ENCODE measurements around the gene GLDC. TPM values are rescaled to one million over a fixed set of nuclear protein-coding genes. Genes with fewer than 3 reads are reported as not detected.
"Not testable (repeated sequence)": the region's sequence is repeated elsewhere in the genome, so short reads cannot be mapped to it uniquely, and the experiment has no call there.

The GLDC gene
- total RNA-seq, 1 experiment from 2014 or later = 5.5 TPM

DNA sequence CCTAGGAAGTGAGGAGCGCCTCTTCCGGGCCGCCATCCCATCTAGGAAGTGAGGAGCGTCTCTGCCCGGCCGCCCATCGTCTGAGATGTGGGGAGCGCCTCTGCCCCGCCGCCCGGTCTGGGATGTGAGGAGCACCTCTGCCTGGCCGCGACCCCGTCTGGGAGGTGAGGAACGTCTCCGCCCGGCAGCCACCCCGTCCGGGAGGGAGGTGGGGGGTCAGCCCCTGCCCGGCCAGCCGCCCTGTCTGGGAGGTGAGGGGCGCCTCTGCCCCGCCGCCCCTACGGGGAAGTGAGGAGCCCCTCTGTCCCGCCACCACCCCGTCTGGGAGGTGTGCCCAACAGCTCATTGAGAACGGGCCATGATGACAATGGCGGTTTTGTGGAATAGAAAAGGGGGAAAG, 22.7 kb downstream of the GLDC start:
- DNase-seq (ENCODE audit: low read depth) = not testable (repeated sequence)

- DNase-seq (ENCODE audit: low read depth) = no peak
Observed at GRCh38 chr9:6620796-6621195, 24.7 kb downstream of the GLDC start.

DNA sequence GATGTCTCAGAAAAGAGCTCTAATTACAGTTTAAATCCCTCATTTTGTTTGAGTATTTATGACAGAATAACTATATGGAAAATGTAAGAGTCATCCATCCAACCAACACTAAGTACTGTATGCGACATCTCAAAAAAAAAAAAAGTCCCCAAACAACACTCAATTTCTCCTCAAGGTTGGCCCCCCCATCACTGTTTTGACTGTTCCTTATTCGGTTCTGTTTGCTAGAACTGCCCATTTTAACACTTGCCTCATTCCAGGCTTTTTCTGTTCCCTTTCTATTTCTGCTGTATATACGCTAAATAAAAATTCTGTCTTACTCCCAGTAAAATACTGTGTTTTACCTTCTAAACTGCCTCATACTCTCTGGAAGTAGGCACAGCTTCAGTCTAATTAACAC, 25.2 kb downstream of the GLDC start:
- no peak for DNase-seq (ENCODE audit: low read depth)

GRCh38 chr9:6619909-6620308, 25.6 kb downstream of the GLDC start:
- no peak for DNase-seq (ENCODE audit: low read depth)

GRCh38 chr9:6616951-6617602, 28.5 kb downstream of the GLDC start:
- no peak for DNase-seq (ENCODE audit: low read depth)

DNA sequence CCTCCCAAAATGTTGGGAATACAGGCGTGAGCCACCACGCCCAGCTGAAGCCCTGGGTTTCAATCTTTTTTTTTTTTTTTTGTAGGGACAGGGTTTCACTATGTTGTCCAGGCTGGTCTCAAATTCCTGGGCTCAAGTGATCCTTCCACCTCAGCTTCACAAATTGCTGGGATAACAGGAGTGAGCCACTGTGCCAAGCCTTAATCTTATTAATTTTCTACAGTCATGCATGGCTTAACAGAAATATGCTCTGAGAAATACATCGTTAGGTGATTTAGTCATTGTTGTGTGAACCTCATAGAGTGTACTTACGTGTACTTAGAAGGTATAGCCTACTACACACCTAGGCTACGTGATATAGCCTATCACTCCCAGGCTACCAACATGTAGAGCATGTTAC, 31.0 kb downstream of the GLDC start:
- DNase-seq (ENCODE audit: low read depth) = no peak

DNA sequence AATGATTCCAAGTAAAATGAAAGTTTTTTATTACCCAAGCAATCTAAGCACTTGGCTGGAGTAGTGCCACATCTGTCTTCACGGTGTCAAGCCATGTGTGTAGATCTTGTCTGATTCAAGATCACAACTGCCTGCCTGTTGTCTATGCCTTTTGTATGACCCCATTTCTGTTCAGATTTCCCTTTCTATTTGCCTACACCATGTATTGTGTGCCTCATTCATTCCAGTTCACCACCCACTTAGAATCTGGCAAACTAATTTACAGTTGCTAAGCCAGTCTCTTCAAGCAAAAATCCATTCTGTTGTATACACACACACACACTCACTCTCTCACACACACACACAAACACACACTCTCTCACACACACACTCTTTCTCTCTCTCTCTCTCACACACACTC, 33.7 kb downstream of the GLDC start:
- DNase-seq (ENCODE audit: low read depth) = no peak

DNA sequence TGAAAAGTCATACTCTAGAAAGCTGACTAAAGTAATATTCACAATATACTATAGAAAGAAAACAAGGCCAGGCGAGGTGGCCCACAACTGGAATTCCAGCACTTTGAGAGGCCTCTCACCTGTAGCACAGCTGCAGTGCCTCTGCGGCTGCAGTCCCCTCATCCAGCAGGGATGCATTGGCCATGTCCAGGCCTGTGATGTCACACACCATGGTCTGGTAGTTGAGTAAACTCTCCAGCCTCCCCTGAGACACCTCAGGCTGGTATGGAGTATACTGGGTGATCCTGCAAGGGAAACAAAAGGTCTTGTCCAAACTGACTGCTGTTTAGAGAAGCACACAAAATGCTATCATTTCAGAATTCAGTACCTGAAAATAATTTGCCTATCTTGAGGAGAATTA, 35.5 kb downstream of the GLDC start:
- DNase-seq (ENCODE audit: low read depth) = no peak

DNA sequence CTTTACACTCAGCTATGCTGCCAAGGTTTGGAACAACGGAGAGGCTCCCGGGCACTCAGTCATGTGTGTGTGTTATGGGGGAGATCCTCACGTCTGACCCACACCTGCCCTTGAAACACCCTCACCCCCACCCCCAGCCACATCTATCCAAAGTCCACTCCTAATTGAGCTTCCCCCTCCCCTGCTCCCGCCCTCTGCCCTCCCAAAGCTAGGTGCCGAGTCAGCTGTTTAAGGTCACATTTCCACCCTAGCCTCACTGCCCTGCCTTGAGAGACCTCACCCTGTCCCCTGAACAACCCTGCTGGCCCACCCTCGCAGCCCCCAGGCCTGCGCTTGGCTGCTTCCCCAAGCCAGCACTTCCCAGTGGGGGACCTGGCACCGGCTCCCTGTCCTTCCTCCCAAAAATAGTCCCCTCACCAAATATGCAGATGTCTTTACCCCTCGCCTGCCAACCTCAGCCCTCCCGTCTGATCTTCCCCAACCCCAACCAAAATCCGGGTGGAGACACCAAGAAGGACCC, 36.0 kb downstream of the GLDC start:
- DNase-seq (ENCODE audit: low read depth) = no peak

DNA sequence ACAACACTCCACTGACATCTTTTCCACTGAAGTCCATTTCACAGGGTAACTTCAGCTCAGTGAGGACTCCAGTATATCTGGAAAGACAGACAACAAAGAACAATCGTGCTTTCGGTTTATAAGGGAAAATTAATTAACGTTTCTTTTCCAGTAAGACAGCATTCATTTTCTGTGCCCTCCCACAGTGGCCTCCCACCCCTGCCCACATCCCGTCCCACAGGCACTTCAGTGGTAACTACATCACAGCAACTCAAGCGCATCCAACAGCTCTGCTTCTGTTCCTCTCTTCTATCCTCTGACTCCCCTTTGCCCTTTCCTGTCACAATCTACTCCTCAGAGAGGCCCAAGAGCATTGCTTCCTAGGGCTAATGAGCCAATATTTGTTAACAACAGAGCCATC, 40.3 kb downstream of the GLDC start:
- DNase-seq (ENCODE audit: low read depth) = no peak

GRCh38 chr9:6600426-6600825, 45.1 kb downstream of the GLDC start:
- DNase-seq (ENCODE audit: low read depth) = no peak

- DNase-seq (ENCODE audit: low read depth) = no peak
Observed at GRCh38 chr9:6600006-6600405, 45.5 kb downstream of the GLDC start.

DNA sequence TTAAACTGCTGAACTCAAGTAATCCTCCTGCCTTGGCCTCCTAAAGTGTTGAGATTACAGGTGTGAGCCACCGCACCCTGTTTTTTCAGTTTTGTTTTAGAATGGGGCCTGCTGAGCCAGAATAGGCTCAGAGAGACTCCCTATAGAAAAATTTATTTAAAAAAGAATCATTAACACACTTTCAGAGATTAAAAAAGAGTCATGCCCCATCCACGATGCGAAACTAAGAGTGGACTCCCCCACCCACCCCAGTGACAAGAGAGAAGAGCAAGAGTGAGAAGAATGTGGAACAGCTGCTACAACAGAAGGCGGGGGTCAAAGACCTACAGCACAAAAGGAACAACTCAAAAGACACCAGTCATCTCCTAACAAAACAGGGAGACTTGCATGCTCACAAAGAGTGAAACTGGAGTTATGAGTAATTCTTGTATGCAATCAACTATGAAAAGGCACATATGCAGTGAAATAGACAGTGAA, 47.2 kb downstream of the GLDC start:
- no peak for DNase-seq (ENCODE audit: low read depth)

DNA sequence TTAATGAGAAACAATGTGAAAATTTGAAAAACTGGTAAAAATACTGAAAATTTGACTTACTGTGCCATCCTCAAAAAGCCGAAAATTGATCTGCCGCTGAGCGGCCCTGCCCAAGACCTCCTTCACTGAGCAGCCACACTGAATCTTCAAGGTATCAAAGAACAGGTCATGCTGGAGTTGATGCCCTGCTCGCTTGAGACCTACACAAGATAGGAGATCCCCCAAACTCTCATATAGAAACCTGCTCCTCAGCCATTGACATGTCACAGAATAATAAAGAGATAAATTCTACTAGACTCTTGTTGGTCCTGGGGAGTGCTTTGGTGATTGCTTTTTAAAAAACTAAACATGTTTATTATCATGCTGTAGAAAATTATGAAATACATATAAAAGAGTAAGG, 52.7 kb downstream of the GLDC start:
- DNase-seq (ENCODE audit: low read depth) = no peak

DNA sequence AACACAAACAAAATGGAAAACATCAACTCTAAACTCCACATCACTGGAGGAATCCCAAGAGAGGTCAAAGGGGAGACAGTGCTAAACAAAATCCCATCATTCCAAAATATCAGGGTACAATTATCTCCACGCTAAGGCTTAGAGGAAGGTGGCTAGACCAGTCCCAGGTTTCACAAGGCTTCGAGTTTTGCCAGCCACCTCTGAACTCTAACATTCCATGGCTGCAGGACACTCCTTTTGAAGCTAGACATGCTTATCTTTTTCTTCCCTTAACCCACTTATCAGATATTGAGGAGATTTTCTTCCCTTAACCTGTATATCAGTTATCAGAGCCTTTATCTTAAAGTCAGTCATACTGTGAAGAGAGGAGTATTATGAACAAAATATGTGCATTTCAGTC, 53.3 kb downstream of the GLDC start:
- no peak for DNase-seq (ENCODE audit: low read depth)

- DNase-seq (ENCODE audit: low read depth) = no peak
Observed at GRCh38 chr9:6590772-6591384, 54.7 kb downstream of the GLDC start.

GRCh38 chr9:6590334-6590733, 55.2 kb downstream of the GLDC start:
- no peak for DNase-seq (ENCODE audit: low read depth)

DNA sequence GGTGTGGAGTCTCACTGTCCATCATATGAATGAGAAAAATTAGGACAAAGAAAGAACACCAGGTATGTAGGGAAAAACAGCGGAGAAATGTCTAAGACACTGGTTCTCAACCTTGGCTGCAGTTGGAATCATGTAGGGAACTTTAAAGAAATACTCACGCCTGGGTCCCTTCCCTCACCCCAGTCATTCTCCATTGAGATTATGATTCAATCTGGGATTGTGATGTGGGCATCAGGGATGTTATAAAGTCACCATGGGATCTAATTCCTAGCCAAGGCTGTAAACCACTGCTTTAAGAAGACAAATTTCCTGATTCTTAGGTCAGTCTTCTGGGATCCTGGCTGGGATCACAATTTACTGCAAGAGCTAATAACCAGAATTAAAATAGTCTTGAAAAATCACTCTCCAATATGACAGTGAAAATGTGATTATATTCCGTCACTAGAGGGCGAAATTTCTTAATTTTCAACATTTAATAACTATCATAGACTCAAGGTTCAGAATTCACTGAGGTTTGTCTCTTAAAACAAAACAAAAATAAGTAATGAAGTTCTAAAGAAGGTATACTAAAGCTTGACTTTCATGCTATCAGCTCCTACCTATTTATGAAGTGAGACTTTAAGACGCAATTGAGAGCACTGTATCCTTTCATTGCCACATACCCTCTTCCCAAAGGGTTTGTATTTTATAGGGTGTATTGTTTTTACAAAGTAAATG, 60.5 kb downstream of the GLDC start:
- DNase-seq (ENCODE audit: low read depth) = peak; percentile 33

GRCh38 chr9:6581253-6581652, 64.3 kb downstream of the GLDC start:
- DNase-seq (ENCODE audit: low read depth) = no peak

- no peak for DNase-seq (ENCODE audit: low read depth)
Observed at GRCh38 chr9:6579613-6580012, 65.9 kb downstream of the GLDC start.

DNA sequence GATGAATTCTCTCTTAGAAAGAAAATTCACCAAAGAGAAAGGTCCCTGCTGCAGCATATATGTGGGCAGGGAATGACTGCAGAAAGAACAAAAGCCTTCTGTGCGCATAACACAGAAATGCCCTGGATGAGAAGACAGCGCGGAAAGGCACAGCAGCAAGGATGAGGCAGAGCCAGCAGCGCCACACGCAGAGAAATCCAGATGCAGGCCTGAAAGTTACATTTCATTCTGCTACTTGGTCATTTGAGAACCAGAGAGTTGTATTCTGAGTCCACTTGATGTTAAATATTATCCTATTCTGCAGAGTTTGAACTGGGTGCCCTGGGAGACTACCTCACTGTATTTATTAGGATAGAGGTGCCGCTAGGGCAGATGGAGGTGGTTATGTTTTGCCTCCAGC, 68.5 kb downstream of the GLDC start:
- no peak for DNase-seq (ENCODE audit: low read depth)

GRCh38 chr9:6575324-6576034, 70.0 kb downstream of the GLDC start:
- no peak for DNase-seq (ENCODE audit: low read depth)

Data from HT1080 (cell line).